HEK293T (cell line): ENCODE results near the gene NDUFS6.

Source experiments
- CTCF ChIA-PET: fragments of 350-600 bp; formaldehyde crosslinking; extraction: SDS; loops from one replicate; lab custom pipeline; 2021; ENCODE audit warnings: antibody characterized with exemption, inconsistent platforms; lab: Yijun Ruan, JAX
- POLR2A ChIA-PET: fragments of 350-600 bp; formaldehyde crosslinking; extraction: SDS; loops from one replicate; lab custom pipeline; 2020; ENCODE audit warnings: antibody characterized with exemption, inconsistent platforms; lab: Yijun Ruan, JAX
- DNase-seq: peaks from one replicate; pipeline ENCODE4 v3.0.0; 2012; ENCODE audit warnings: mixed read lengths; ENCODE audit errors: extremely low spot score
- ARNT ChIP-seq: fragments of 450-650 bp; IDR thresholded peaks from 2 replicates; pipeline ENCODE4 v1.6.1; 2017; ENCODE audit warnings: mild to moderate bottlenecking
- BHLHE40 ChIP-seq: fragments of 450-650 bp; IDR thresholded peaks from 2 replicates; pipeline ENCODE4 v1.6.1; 2016; ENCODE audit warnings: mild to moderate bottlenecking, moderate library complexity, borderline replicate concordance
- CTBP1 ChIP-seq: fragments of 450-650 bp; IDR thresholded peaks from 2 replicates; pipeline ENCODE4 v1.6.1; 2016; ENCODE audit warnings: borderline replicate concordance
- ELF4 ChIP-seq: fragments of 450-650 bp; IDR thresholded peaks from 2 replicates; pipeline ENCODE4 v1.6.1; 2017; ENCODE audit warnings: antibody characterized with exemption
- FOXA1 ChIP-seq: fragments of 450-650 bp; IDR thresholded peaks from 2 replicates; pipeline ENCODE4 v1.6.1; 2016; ENCODE audit warnings: mild to moderate bottlenecking
- FOXK2 ChIP-seq: fragments of 450-650 bp; IDR thresholded peaks from 2 replicates; pipeline ENCODE4 v1.6.1; 2016; ENCODE audit warnings: mild to moderate bottlenecking
- FOXM1 ChIP-seq: fragments of 450-650 bp; IDR thresholded peaks from 2 replicates; pipeline ENCODE4 v1.6.1; 2017; ENCODE audit warnings: mild to moderate bottlenecking, borderline replicate concordance
- HDGF ChIP-seq: fragments of 450-650 bp; IDR thresholded peaks from 2 replicates; pipeline ENCODE4 v1.6.1; 2017; ENCODE audit warnings: antibody characterized with exemption, borderline replicate concordance
- L3MBTL2 ChIP-seq: fragments of 450-650 bp; conservative IDR thresholded peaks from 2 replicates; pipeline ENCODE4 v1.6.1; 2016; ENCODE audit warnings: mild to moderate bottlenecking
- LEF1 ChIP-seq: fragments of 450-650 bp; IDR thresholded peaks from 2 replicates; pipeline ENCODE4 v1.6.1; 2017; ENCODE audit warnings: mild to moderate bottlenecking, borderline replicate concordance
- NFRKB ChIP-seq: fragments of 450-650 bp; IDR thresholded peaks from 2 replicates; pipeline ENCODE4 v1.6.1; 2016; ENCODE audit warnings: mild to moderate bottlenecking, moderate library complexity
- PKNOX1 ChIP-seq: fragments of 450-650 bp; IDR thresholded peaks from 2 replicates; pipeline ENCODE4 v1.6.1; 2016
- SP1 ChIP-seq: fragments of 450-650 bp; IDR thresholded peaks from 2 replicates; pipeline ENCODE4 v1.6.1; 2017
- SUZ12 ChIP-seq: fragments of 450-650 bp; IDR thresholded peaks from 2 replicates; pipeline ENCODE4 v1.6.1; 2016; ENCODE audit warnings: mild to moderate bottlenecking
- TARDBP ChIP-seq: fragments of 450-650 bp; IDR thresholded peaks from 2 replicates; pipeline ENCODE4 v1.6.1; 2016
- ZNF384 ChIP-seq: fragments of 450-650 bp; IDR thresholded peaks from 2 replicates; pipeline ENCODE4 v1.6.1; 2016

The NDUFS6 gene

GRCh38 chr5:1763960-1764605 is 37.1 kb upstream of the NDUFS6 start:
- TF ChIP-seq BHLHE40 (no peak), NFRKB (no peak), FOXK2 (no peak), FOXM1 (no peak), ELF4 (no peak), SP1 (no peak), ARNT (no peak), PKNOX1 (no peak), HDGF (no peak), LEF1 (no peak), CTBP1 (no peak), SUZ12 (no peak), FOXA1 (no peak), ZNF384 (no peak), TARDBP (no peak), L3MBTL2 (no peak)
- POLR2A ChIA-PET: no interaction called here

DNA sequence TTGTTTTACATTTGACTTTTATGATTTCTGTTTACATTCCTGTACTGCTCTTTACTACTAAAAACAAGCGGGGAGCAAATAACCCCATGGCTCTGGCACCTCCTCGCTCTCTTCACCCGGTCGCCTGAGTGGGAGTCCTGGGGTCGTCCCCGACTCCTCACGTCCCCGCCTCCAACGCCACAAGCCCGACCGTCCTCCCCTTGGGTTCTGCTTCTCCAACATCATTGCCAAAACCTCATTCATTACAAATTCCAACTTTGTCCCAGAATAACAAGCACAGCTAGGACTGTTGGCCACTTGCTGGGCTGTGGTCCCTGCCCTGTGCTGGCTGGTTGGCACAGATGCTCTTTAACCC is 36.6 kb upstream of the NDUFS6 start:
- ChIA-PET POLR2A (no interaction called here), CTCF (no interaction called here)
- DNase-seq: no peak
- no peak for TF ChIP-seq ELF4
- no peak for TF ChIP-seq FOXK2
- no peak for TF ChIP-seq ARNT
- no peak for TF ChIP-seq SP1
- no peak for TF ChIP-seq SUZ12
- TF ChIP-seq LEF1: no peak
- TF ChIP-seq FOXA1: no peak
- TF ChIP-seq NFRKB: no peak
- TF ChIP-seq ZNF384: no peak
- TF ChIP-seq L3MBTL2: no peak
- TF ChIP-seq HDGF: no peak
- no peak for TF ChIP-seq BHLHE40

More at GRCh38 chr5:1763960-1764605, 37.1 kb upstream of the NDUFS6 start:
- no peak for DNase-seq
- CTCF ChIA-PET: interaction anchor here (1.0 to 1.7 kb wide), 3 partner anchors 11 to 278 kb away, joined by 3 to 4 read pairs (median 3); no protein-coding TSS in a partner anchor

- POLR2A ChIA-PET: interaction anchor here (1.2 kb wide), 1 partner anchor 35 kb away, joined by 3 read pairs; no protein-coding TSS in a partner anchor
- CTCF ChIA-PET: no interaction called here
Observed at GRCh38 chr5:1765141-1765879, 35.9 kb upstream of the NDUFS6 start.

DNA sequence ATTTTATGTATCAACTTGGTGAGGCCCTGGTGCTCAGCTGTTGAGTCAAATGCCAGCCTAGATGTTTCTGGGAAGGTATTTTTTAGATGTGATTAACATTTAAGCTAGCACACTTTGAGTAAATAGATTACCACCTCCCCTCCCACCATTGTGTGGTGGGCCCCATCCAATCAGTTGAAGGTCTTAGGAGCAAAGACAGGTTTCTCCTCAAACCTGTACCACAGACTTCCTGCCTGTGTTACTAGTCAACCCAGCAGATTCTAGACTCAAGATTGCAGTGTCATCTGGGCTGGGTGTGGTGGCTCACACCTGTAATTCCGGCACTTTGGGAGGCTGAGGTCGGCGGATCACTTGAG is 35.3 kb upstream of the NDUFS6 start:
- POLR2A ChIA-PET: interaction anchor here (1.2 kb wide), 1 partner anchor 34 kb away, joined by 3 read pairs; no protein-coding TSS in a partner anchor
- DNase-seq: no peak
- CTCF ChIA-PET: no interaction called here
- no peak for TF ChIP-seq LEF1
- no peak for TF ChIP-seq CTBP1
- TF ChIP-seq TARDBP: no peak
- TF ChIP-seq SP1: no peak
- no peak for TF ChIP-seq ARNT
- TF ChIP-seq ELF4: no peak
- no peak for TF ChIP-seq FOXK2
- no peak for TF ChIP-seq L3MBTL2
- TF ChIP-seq NFRKB: no peak
- TF ChIP-seq FOXA1: no peak
- TF ChIP-seq HDGF: no peak

More at GRCh38 chr5:1765141-1765879, 35.9 kb upstream of the NDUFS6 start:
- DNase-seq: no peak
- TF ChIP-seq SUZ12 (no peak), TARDBP (no peak), ZNF384 (no peak), ARNT (no peak), L3MBTL2 (no peak), NFRKB (no peak), HDGF (no peak), CTBP1 (no peak), BHLHE40 (no peak), FOXM1 (no peak), ELF4 (no peak), FOXA1 (no peak), PKNOX1 (no peak)

DNA sequence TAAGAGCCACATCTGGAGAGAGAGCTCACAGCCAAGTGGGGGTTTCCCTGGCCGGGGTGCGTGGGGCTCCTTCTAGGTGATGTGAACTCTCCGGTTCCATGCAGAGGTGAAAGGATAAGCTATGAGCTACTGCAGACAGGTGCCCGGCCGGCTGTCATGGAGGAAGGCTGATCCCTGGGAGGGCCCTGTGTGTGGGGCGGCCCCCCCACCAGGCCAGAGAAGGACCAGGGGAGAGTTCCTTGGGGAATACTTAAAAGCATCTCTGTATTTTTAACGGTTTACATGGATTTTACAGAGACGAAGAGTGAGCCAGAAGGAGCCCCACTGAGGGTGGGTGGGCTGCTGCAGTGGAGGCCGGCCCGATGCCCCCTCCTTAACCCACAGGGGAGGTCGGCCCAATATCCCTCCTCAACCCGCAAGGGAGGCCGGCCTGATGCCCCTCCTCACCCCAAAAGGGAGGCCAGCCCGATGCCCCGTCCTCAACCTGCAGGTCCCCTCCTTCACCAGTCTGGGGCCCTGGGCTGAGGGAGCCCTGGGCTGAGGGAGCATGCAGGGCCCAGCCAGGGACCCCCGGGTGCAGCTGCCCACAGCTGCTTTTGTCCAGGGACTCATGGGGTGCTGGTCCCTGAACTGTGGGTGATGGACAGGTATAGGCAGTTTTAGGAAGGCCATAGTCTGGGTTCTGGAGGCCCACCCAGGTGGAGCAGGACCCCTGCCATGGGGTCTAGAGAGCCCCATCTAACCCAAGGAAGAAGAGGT is 33.5 kb upstream of the NDUFS6 start:
- ChIA-PET CTCF (no interaction called here), POLR2A (no interaction called here)
- no peak for TF ChIP-seq SUZ12
- no peak for TF ChIP-seq HDGF
- TF ChIP-seq L3MBTL2: no peak
- TF ChIP-seq SP1: no peak
- no peak for TF ChIP-seq FOXM1
- TF ChIP-seq ARNT: no peak
- no peak for TF ChIP-seq TARDBP
- no peak for TF ChIP-seq NFRKB
- no peak for TF ChIP-seq CTBP1
- TF ChIP-seq ELF4: no peak
- TF ChIP-seq LEF1: no peak
- TF ChIP-seq FOXA1: no peak
- no peak for TF ChIP-seq PKNOX1
- no peak for TF ChIP-seq BHLHE40
- TF ChIP-seq FOXK2: no peak
- no peak for TF ChIP-seq ZNF384
- no peak for DNase-seq
